Colon (tissue), 2 donors: ENCODE data around the gene IGLL5.

Experiments
- FAIRE-seq: peaks from 2 replicates; lab custom pipeline; 2012; peaks lifted over from hg19 to GRCh38; lab: Jason Lieb, UNC
- donor health status: control.
- donor health status: control.

Gene IGLL5

DNA sequence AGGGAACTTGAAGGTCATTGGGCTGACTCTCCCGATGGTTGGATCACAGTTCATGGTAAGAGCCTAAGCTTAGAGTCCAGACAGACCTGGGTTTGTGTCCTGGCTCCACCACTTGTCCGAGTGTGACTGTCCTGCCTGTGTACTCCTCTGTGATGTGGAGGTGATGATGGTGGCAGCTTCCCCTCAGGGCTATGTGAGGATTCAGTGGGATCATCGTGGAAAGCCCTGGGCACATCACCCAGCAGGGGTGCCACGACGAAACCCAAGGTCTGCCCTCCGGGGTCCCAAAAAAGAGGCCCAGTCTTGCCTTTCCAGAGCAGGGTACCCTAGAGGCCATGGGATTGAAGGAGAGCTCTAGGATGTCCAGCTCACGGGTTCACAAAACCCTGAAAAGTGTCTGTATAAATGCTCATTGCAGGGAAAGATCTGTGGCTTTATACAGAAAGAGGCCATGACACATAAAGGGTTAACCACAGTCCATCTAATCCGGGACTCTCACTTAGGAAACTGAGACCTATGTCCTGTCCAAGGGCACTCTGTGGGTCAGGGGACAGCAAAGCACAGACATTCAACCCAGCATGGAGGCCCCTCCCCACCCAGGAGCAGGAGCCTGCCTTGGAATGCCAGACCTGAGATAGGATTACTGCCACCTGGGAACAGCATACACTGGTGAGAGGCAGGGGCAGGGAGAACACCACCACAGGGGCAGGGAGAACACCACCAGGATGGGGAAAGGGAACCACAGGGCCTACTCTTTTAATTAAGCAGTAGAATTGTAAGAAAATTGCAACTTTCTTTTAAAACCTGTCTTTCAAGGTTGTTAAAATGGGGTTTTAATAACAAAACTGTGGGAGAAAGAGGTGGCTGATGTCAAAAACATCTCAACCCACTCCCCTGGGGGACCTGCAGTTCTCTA is 51.3 kb downstream of the IGLL5 start:
- no peak for FAIRE-seq

- FAIRE-seq, result no peak
Measured at GRCh38 chr22:22939588-22940368, 52.2 kb downstream of the IGLL5 start.

DNA sequence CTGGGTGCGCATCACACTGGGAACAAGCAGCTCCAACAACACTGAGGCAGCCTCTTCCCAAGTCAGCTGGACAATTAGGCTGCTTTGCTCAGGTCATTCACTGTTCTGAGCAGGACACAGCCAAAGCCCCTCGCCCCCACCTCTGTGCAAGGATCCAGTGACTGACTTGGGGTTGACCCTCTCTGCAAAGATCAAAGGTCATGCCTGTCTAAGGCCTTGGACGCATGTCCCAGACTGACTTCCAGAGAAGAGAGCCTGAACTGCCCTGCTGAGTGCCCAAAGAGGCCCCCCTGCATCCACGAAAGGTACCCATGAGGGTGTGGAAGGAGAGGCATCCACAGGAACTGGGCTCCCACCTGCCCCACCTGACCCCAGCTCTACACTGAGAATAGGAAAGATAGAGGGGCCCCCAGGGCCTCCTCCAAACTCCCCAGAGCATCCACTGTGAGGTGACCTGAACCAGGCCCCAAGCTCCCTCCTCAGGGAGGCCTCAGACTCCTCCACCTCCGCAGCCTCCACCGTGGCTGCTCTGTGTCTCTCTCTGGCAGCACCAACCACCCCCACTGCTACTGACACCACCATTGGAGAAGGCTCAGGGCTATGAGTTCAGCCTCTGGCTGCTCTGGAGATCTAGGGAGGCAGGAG is 53.5 kb downstream of the IGLL5 start:
- no peak for FAIRE-seq

DNA sequence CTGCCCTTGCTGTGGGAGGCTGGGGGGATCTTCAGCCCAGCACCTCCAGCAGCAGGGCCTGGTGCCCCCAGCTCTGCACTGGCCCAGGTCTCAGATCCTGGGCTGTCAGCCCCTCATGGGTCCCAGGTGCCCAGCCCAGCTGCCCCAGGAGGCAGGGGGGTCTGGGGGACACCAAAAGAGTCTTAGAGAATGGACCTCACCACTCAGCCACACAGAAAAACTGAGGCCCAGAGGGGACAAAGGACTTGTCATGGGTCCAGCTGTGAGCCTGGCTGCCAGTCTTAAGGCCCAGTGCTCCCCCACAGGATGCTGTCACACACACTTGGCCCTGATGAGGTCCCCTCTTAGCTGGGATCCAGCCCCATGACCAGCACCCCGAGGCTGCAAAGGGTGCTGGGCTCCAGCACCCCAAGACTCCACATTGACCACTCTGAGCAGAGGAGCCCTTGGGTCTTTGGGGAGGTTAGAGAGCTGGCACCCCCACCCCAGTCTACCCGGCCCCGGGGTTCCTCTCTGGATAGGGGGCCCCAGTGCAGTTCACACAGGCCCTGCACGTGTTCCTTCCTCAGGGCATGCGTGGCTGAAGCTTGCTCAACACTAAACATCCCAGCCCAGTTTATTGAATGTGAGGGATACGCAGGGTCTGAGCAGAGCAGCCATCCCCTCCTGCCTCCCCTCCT is 54.4 kb downstream of the IGLL5 start:
- no peak for FAIRE-seq

DNA sequence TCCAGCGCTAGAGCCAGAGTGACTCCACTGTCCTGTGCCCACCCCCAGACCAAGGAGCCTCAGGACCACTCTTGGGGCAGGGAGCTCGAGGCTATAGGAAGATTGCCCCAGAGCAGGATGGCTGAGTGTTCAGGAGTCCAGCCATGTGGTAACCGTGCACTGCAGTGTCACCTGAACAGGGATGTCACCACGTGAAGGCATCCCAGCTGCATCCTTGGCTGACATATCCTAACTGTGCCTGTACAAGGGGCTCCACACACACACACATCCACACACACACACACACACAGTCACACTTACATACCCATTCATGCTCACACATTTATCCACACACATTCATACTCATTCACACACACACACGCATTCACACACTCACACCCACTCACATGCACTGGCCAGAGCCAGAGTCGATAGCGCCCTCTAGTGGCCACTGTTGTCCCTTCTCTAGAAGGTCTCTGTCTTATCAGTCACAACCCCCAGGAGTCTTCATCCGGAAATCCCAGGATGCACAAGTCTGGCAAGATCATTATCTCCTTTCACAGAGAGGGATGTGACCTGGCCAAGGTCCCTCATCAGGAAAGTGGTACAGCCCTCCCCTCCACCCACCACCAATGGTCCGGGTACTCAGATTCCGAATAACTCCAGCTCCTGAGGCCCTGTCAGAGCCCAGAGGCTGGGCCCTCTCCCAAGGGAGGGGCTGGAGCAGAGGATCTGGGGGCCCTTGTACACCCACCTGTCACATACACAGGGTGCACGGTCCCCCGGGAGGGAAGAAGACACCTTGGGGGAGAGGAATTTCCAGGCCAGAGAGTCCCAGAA is 55.1 kb downstream of the IGLL5 start:
- no peak for FAIRE-seq

GRCh38 chr22:22943521-22944267 is 56.1 kb downstream of the IGLL5 start:
- FAIRE-seq, result no peak

GRCh38 chr22:22944268-22944985 is 56.8 kb downstream of the IGLL5 start:
- FAIRE-seq, result no peak

- no peak for FAIRE-seq
Measured at GRCh38 chr22:22945195-22945594, 57.6 kb downstream of the IGLL5 start.
